C4-2B (cell line): Measurements from ENCODE around the gene TBKBP1.

Source experiments
- ZFX ChIP-seq: fragments of 450-650 bp; IDR thresholded peaks from 2 replicates; pipeline ENCODE4 v1.6.1; 2017
- TF ChIP-seq, protein P1 (sequence below): fragments of 450-650 bp; conservative IDR thresholded peaks from 2 replicates; pipeline ENCODE4 v1.5.1; 2017; ENCODE audit warnings: mild to moderate bottlenecking

DNA sequence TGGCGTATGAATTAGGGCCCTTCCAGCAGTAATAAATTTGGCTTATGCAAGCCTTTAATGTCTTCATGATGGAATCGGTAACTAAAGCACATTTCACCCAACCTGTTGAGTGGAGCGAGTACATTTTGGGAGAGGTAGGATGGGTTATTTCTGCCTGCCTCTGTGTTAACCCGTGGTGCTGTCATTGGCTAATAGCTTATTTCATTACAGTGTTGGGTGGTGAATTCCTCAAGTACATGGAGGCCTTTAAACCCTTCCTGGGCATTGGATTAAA, 17.8 kb upstream of the TBKBP1 start:
- TF ChIP-seq, protein P1, sequence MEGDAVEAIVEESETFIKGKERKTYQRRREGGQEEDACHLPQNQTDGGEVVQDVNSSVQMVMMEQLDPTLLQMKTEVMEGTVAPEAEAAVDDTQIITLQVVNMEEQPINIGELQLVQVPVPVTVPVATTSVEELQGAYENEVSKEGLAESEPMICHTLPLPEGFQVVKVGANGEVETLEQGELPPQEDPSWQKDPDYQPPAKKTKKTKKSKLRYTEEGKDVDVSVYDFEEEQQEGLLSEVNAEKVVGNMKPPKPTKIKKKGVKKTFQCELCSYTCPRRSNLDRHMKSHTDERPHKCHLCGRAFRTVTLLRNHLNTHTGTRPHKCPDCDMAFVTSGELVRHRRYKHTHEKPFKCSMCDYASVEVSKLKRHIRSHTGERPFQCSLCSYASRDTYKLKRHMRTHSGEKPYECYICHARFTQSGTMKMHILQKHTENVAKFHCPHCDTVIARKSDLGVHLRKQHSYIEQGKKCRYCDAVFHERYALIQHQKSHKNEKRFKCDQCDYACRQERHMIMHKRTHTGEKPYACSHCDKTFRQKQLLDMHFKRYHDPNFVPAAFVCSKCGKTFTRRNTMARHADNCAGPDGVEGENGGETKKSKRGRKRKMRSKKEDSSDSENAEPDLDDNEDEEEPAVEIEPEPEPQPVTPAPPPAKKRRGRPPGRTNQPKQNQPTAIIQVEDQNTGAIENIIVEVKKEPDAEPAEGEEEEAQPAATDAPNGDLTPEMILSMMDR: no peak
- no peak for TF ChIP-seq ZFX
